K562 (cell line): Measurements from ENCODE around the gene SGPL1. TPM values are rescaled to one million over a fixed set of nuclear protein-coding genes. Genes with fewer than 3 reads are reported as not detected.

ENCODE experiments used
- ATAC-seq: fragments of 200-7000 bp; cut with Tn5 transposase; 3 replicates; pipeline ENCODE4 v1.9.1; 2020; ENCODE audit warnings: moderate library complexity
- BruUV-seq: library from RNA; stranded (reverse); fragments of 400-500 nt; replicated peaks from 2 replicates; lab custom pipeline; 2021; lab: Mats Ljungman, UMichigan
- CTCF ChIA-PET: fragments of 300-600 bp; formaldehyde crosslinking; extraction: SDS; loops from one replicate; lab custom pipeline; 2021; ENCODE audit warnings: low intra/inter-chr PET ratio; lab: Yijun Ruan, JAX
- POLR2A ChIA-PET: fragments of 300-600, 350-650 bp; sonication (Branson Sonifier 250); formaldehyde crosslinking; extraction: SDS; loops from one replicate; lab custom pipeline; 2021; ENCODE audit warnings: antibody characterized with exemption, inconsistent platforms; lab: Yijun Ruan, JAX
- DNase-seq, 4 experiments: peaks; one replicate each; pipeline versions ENCODE4 v3.0.0 to v3.0.0-alpha.2; 2011 to 2018; ENCODE audit warnings: low spot score in 3 of 4, mixed read lengths in 3 of 4; ENCODE audit errors: extremely low read depth in 1 of 4
- FAIRE-seq: peaks from 2 replicates; lab custom pipeline; 2011; peaks lifted over from hg19 to GRCh38; lab: Jason Lieb, UNC
- H2AFZ ChIP-seq: 2 replicates; pipeline ENCODE4 v1.6.0; 2011; ENCODE audit warnings: low read depth, low read length, control low read depth, inconsistent platforms
- H3K27ac ChIP-seq: fragments of 200-600 bp; 3 replicates; pipeline ENCODE4 v1.8.0; 2011; ENCODE audit warnings: low read depth, mild to moderate bottlenecking, control low read depth, inconsistent platforms, low read length, moderate library complexity, mixed read lengths; ENCODE audit errors: extremely low read depth
- H3K27me3 ChIP-seq, 2 experiments: fragments of 300-600 bp in 1 of 2; 2 replicates in 1 of 2; 3 replicates in 1 of 2; pipeline versions ENCODE4 v1.6.0 to v1.8.0; 2011; ENCODE audit warnings: inconsistent platforms in 2 of 2, low read length in 2 of 2, mild to moderate bottlenecking in 1 of 2, mixed read lengths in 1 of 2, moderate library complexity in 1 of 2; ENCODE audit not compliant: control insufficient read depth in 2 of 2, insufficient read depth in 2 of 2
- H3K36me3 ChIP-seq: fragments of 300-600 bp; 3 replicates; pipeline ENCODE4 v1.8.0; 2011; ENCODE audit warnings: mild to moderate bottlenecking, low read length, inconsistent platforms; ENCODE audit not compliant: control insufficient read depth, insufficient read depth
- H3K4me1 ChIP-seq, 2 experiments: fragments of 200-600 bp in 1 of 2; replicated peaks in 1 of 2; 2 replicates in 1 of 2; 3 replicates in 1 of 2; pipeline versions ENCODE4 v1.5.1 to v1.8.0; 2011; ENCODE audit warnings: inconsistent platforms in 2 of 2, low read length in 2 of 2, mild to moderate bottlenecking in 1 of 2, mixed read lengths in 1 of 2, moderate library complexity in 1 of 2; ENCODE audit not compliant: control insufficient read depth in 2 of 2, insufficient read depth in 2 of 2
- H3K4me2 ChIP-seq: 2 replicates; pipeline ENCODE4 v1.6.1; 2011; ENCODE audit warnings: low read length, control low read depth, inconsistent platforms, mixed read lengths; ENCODE audit not compliant: insufficient read depth
- H3K4me3 ChIP-seq: fragments of 200-600 bp; sonication (generic), shearing (Covaris generic); 2 replicates; pipeline ENCODE4 v1.5.1; 2016; ENCODE audit warnings: control low read depth, inconsistent platforms
- H3K79me2 ChIP-seq: fragments of 200-600 bp; 3 replicates; pipeline ENCODE4 v1.8.0; 2011; ENCODE audit warnings: low read length, inconsistent platforms; ENCODE audit not compliant: control insufficient read depth, insufficient read depth
- H3K9ac ChIP-seq, 2 experiments: 2 replicates each; pipeline versions ENCODE4 v1.6.0 to v1.6.1; 2011; ENCODE audit warnings: low read depth in 2 of 2, low read length in 2 of 2, control low read depth in 1 of 2, inconsistent platforms in 1 of 2, mild to moderate bottlenecking in 1 of 2, mixed read lengths in 1 of 2; ENCODE audit not compliant: insufficient read depth in 1 of 2
- H3K9me1 ChIP-seq: one replicate; pipeline ENCODE4 v1.6.0; 2011; ENCODE audit warnings: inconsistent platforms, mild to moderate bottlenecking, low read length, moderate library complexity; ENCODE audit not compliant: control insufficient read depth, insufficient read depth
- H3K9me3 ChIP-seq: replicated peaks from 2 replicates; pipeline ENCODE4 v1.5.1; 2011; ENCODE audit warnings: low read depth, low read length, inconsistent platforms; ENCODE audit not compliant: control insufficient read depth, insufficient read depth
- H4K20me1 ChIP-seq: replicated peaks from 2 replicates; pipeline ENCODE4 v1.6.1; 2011; ENCODE audit warnings: low read length, inconsistent platforms, mixed read lengths; ENCODE audit not compliant: control insufficient read depth, insufficient read depth
- CHD7 ChIP-seq: fragments of 200-600 bp; sonication (generic); IDR thresholded peaks from one replicate; pipeline ENCODE4 v1.6.1; 2012; ENCODE audit warnings: mild to moderate bottlenecking, low read depth, low read length, inconsistent platforms
- TBL1XR1 ChIP-seq, 2 experiments: IDR thresholded peaks; 2 replicates each; pipeline ENCODE4 v1.6.1; 2012; ENCODE audit warnings: improper control_type of control experiment in 2 of 2, low read length in 2 of 2, mild to moderate bottlenecking in 1 of 2
- U2AF2 ChIP-seq: fragments of 200-400 bp; formaldehyde crosslinking; optimal IDR thresholded peaks from 2 replicates; pipeline ENCODE3; 2017; ENCODE audit warnings: low read depth, mild to moderate bottlenecking, low read length
- WGBS: fragments of 100-300 bp; shearing (Covaris generic); methylation state at CpG from one replicate; pipeline ENCODE4 v1.1.6; 2016; ENCODE audit warnings: low coverage, mixed read lengths; ENCODE audit not compliant: insufficient coverage; ENCODE audit errors: missing lambda C conversion rate; 5-methylcytosine and 5-hydroxymethylcytosine counted together
- in situ Hi-C: fragments of 300-500 bp; cut with MboI; formaldehyde crosslinking; loops from 4 replicates; pipeline ENCODE4 v1.15.0; 2018; ENCODE audit warnings: inconsistent platforms, mixed read lengths
- intact Hi-C: fragments of 100-400 bp; cut with micrococcal nuclease; formaldehyde crosslinking; loops from 2 replicates; pipeline ENCODE4 v1.14.2; 2022
- polyA plus RNA-seq, 8 experiments: library from polyadenylated mRNA; depleted of rRNA in 4 of 8; stranded (reverse) in 5 of 8; unstranded in 3 of 8; fragments of >200 nt; fragmentation: Nextera tagmentation in 2 of 8; fragmentation: Illumina TruSeq in 1 of 8; extraction: Ambion mirVana in 2 of 8; extraction: Trizol in 1 of 8; gene quantifications; 2 replicates each; pipeline versions ENCODE4 v1.2.1 to v1.2.3, GENCODE V29; 2011 to 2014; ENCODE audit warnings: inconsistent platforms in 1 of 8, missing spikeins in 1 of 8
- total RNA-seq, 7 experiments: library from RNA; depleted of rRNA in 6 of 7; stranded (reverse); fragments of >200 nt in 6 of 7; fragmentation: Illumina TruSeq in 2 of 7; extraction: Trizol in 2 of 7; gene quantifications; 2 replicates each; pipeline versions ENCODE4 v1.2.1 to v1.2.3, GENCODE V29; 2011 to 2021; ENCODE audit warnings: low replicate concordance in 1 of 7

Gene SGPL1
- total and polyA plus RNA-seq, 9 of the 15 experiments (the other 6 are each of a cell fraction or from before 2014, with no cell fraction given): 6.0 to 18.0 (median 8.7) TPM

- DNase-seq: no peak
- no peaks in the 10 kb centered on the region for H3K9me3 ChIP-seq
These were observed 30.6 kb upstream of the SGPL1 start, which contains the start of gene TBATA for GRCh38 chr10:70785190-70785589. Gene TBATA (minus strand): TSS chr10:70785377. CDS start chr10:70783379, 1,998 bp downstream.

More at GRCh38 chr10:70785190-70785589, 30.6 kb upstream of the SGPL1 start, which contains the start of gene TBATA:
- H3K79me2 ChIP-seq: no peaks in the 10 kb centered on the region
- no peak for ATAC-seq
- no peak within 1 kb of the TSS for H2AFZ ChIP-seq
- in situ Hi-C loops: no loop called here
- peaks cover 7 to 8% of the 10 kb centered on the region in 2 experiments; a peak in 4 of 5 replicates for H3K27me3 ChIP-seq
- H3K27ac ChIP-seq: no peak within 1 kb of the TSS
- peaks cover 2 to 4% of the 10 kb centered on the region in 2 experiments; a peak in 3 of 5 replicates for H3K4me1 ChIP-seq
- no peaks in the 10 kb centered on the region for H3K9me1 ChIP-seq
- FAIRE-seq: no peak
- BruUV-seq: no TSS peak
- H4K20me1 ChIP-seq: no peaks in the 10 kb centered on the region
- no peak within 1 kb of the TSS for H3K4me2 ChIP-seq
- ChIA-PET CTCF (no interaction called here), POLR2A (no interaction called here)
- H3K9ac ChIP-seq: peak within 1 kb of the TSS in 1 of 2 experiments; percentile 38; a peak in 1 of 4 replicates
- TF ChIP-seq U2AF2: no peak
- no peak for TF ChIP-seq CHD7
- TF ChIP-seq TBL1XR1 (IDR thresholded peaks at IDR 0.05; ENCODE audit: low read length in 2 of 2): no peak
- H3K36me3 ChIP-seq: no peaks in the 10 kb centered on the region
- WGBS: 25% methylated on average over 4 of the region's 4 CpGs
- H3K4me3 ChIP-seq: no peak within 1 kb of the TSS
- intact Hi-C loops: no loop called here
